Skin epidermis (tissue), 12 donors: ENCODE results near the gene SLC29A1.
"Not testable (repeated sequence)": the region's sequence is repeated elsewhere in the genome, so short reads cannot be mapped to it uniquely, and the experiment has no call there.

Experiments
- H3K27ac ChIP-seq, 21 experiments: fragments of 200-600 bp; sonication (generic) in 11 of 21; one replicate each; pipeline ENCODE4 v1.5.0; 2020; ENCODE audit warnings: mild to moderate bottlenecking in 3 of 21, inconsistent platforms in 2 of 21, moderate library complexity in 2 of 21
- H3K4me3 ChIP-seq, 7 experiments: fragments of 200-600 bp; sonication (generic) in 2 of 7; one replicate each; pipeline ENCODE4 v1.5.0; 2020; ENCODE audit warnings: inconsistent platforms in 2 of 7, mild to moderate bottlenecking in 2 of 7, moderate library complexity in 1 of 7

Gene SLC29A1

DNA sequence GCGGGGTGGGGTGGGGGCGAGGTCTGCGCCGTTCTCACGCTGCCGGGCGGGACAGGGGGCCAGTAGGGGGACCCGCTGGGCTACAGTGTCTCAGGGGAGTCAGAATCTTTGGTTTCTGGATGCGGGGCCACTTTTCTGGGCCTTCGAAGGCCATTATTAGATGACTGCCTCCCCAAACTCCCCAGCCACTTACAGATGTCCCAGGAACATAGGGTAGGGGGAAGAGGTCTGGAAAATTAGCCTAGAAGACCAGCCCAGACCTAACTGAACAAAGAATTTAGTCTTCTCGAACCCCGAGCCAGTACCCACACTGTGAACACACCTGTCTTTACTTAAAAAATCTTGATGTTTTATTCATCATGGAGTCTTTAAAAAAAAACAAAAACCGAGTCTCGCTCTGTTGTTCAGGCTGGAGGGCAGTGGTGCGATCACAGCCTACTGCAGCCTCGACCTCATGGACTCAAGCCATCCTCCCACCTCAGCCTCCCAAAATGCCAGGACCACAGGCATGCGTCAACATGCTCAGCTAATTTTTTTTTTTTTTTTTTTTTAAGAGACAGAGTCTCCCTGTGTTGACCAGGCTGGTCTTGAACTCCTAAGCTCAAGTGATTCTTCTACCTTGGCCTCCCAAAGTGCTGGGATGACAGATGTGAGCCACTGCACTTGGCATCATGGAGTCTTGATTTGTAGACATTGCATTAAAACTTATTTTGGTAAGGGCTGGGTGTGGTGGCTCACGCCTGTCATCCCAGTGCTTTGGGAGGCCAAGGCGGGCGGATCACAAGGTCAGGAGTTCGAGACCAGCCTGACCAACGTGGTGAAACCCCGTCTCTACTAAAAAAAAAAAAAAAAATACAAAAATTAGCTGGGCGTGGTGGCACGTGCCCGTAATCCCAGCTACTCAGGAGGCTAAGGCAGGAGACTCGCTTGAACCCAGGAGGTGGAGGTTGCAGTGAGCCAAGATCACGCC is 3.3 kb upstream of the SLC29A1 start:
- H3K4me3 ChIP-seq, result peak overlapping the region; percentile 25 to 44 (median 36)
- H3K27ac ChIP-seq, result peak overlapping the region in 20 of 21 experiments; percentile 6 to 91 (median 72)

GRCh38 chr6:44220913-44221290 is 2.5 kb upstream of the SLC29A1 start:
- H3K4me3 ChIP-seq, result no peak overlapping the region
- H3K27ac ChIP-seq, result peak overlapping the region in 18 of 21 experiments; percentile 47 to 91 (median 80)

GRCh38 chr6:44221291-44221960 is 2.0 kb upstream of the SLC29A1 start:
- Histone ChIP-seq H3K4me3 (peak overlapping the region in 1 of 7 experiments; percentile 68), H3K27ac (peak overlapping the region in 20 of 21 experiments; percentile 39 to 91 (median 77))

GRCh38 chr6:44221961-44222335 is 1.4 kb upstream of the SLC29A1 start:
- peak overlapping the region in 1 of 7 experiments; percentile 68 for H3K4me3 ChIP-seq
- H3K27ac ChIP-seq, result peak overlapping the region in 20 of 21 experiments; percentile 39 to 91 (median 77)

GRCh38 chr6:44222486-44223318 is 693 bp upstream of the SLC29A1 start:
- Histone ChIP-seq H3K4me3 (peak overlapping the region; percentile 52 to 80 (median 61)), H3K27ac (peak overlapping the region in 18 of 21 experiments; percentile 39 to 91 (median 80))

GRCh38 chr6:44224029-44224964 is 902 bp downstream of the SLC29A1 start:
- H3K27ac ChIP-seq, result peak overlapping the region in 12 of 21 experiments; percentile 9 to 91 (median 85)
- H3K4me3 ChIP-seq, result peak overlapping the region; percentile 52 to 80 (median 61)

DNA sequence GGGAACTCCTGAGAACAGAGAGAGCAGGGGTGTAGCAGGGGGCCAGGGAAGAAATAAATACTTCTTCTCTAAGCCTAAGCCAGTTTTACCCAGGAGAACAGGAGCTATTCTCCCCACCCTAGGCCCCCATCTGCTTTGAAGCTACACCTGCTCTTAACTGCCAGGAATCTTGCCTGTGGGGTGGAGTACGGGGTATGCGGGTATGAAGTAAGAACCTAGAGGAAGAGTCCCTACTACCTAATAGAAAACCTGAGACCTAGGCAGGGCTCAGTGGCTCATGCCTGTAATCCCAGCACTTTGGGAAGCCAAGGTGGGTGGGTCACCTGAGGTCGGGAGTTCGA is 1.5 kb downstream of the SLC29A1 start:
- Histone ChIP-seq H3K27ac (peak overlapping the region in 4 of 21 experiments; percentile 14 to 88 (median 32)), H3K4me3 (no peak overlapping the region)

DNA sequence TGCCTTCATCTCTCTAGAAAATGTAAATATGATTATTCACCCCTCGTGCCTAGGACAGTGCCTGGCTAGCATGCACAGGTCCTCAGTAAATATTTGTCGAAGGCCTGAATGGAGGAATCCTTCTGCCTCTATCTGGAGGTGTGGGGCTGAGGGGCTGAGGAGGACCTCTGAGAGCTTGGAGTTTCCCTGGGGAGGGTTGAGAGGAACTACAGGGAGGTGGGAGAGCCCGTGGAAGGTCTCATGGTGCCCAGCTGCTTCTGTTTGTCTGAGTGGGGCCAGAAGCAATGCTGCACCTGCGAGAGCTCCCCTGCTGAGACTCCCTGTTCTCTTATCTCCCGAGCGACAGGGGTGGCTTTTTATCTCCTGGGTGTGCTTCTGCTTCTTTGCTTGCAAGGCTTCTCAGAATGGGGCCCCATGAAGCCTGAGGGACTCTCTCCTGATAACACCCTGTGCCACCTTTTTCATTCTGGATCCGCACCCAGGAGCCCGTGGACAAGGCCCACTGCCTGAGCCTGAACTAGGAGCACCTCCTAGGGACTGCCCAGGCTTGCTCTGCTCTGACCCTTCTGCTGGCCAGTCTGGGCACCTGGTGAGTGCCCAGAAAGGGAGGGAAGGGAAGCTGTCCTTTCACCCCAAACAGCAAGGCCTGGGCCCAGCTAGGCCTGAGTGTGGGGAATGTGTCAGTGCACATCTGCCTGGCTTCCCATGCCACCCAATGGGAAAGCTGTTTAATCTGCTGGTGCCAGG is 2.4 kb downstream of the SLC29A1 start:
- no peak overlapping the region for H3K4me3 ChIP-seq
- peak overlapping the region in 6 of 21 experiments; percentile 12 to 55 (median 20) for H3K27ac ChIP-seq

DNA sequence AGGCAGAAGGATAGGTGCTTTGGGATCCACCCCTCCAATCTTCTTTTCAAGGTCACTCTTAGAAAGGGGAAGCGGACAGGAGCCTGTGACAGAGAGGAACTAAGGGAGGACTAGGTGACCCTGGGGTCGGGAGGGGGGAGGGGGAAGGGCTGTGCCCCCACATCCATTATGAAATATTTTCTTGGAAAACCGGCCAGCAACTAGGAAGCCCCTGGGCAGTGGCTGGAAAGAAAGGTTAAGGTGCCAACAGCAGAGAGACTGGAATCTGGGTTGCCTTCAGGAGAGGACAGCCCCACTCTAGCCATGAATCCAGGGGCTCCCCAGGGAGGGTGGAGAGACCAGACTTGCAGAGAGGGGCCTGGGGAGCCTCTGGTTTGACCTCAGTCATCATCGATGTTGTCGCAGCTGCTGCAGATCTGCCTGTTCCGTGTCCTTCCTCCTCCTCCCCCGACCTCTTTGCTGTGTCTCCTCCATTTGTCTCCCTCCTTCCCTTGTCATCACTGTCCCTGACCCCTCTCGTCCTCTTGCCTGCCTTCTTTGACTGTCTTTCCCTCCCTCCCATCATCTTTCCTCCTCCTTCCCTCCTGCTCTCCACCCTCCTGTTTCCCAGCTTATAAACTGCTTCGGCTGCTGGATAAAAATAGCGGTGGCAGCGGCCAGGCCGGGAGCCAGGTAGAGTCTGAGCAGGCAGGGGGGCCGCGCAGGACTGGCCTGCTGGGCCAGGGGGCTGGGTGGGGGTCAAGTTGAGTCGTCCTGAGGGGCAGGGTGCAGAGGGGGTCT is 3.2 kb downstream of the SLC29A1 start:
- Histone ChIP-seq H3K27ac (peak overlapping the region in 10 of 21 experiments; percentile 12 to 74 (median 46)), H3K4me3 (no peak overlapping the region)

DNA sequence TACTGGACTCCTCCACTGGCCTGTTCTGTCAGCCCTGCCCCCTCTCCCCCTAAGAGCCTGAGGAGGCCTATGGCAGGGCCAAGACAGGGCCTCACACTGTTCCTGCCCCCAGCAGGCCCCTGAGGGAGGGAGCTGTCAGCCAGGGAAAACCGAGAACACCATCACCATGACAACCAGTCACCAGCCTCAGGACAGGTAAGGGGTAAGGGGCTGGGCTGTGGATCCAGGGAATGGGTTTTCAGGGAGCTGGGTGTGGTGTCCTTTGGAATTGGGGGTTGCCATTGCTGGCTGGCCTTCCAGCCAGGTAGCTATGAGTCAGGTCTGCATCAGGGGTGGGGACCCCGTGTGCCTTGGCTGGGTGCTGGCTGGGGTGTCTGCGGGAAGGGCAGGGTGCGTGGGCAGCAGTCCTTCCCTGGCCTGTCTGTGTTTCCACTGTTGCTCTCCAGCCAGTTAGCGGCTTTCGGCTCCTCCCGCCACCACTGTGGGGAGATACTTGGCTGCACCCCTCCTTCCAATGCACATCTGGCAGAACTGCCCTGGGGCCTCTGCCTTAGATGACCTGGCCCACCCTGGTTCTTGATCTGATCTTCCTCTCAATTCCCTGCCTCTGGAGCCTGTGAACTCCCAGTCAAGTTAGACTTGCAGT is 3.9 kb downstream of the SLC29A1 start:
- Histone ChIP-seq H3K4me3 (no peak overlapping the region), H3K27ac (peak overlapping the region in 9 of 21 experiments; percentile 1 to 74 (median 55))

DNA sequence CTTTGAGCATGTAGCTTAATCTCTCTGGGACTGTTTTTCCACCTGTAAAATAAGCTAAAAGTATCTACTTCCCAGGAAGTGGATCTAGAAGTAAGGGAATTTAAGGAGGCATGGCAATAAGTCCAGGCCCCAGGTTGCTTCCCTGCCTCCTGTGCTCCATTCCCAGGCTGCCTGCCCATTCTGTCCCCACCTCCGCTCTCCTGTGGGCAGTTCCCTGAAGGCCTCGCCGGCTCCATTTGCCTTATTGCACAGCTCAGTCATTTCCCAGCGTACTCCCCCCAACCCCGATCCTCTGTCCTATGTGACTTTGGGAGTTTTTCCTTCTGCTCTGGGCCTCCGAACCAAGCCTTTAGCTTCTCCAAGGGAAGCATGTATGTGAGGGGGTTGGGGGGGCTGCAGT is 4.6 kb downstream of the SLC29A1 start:
- peak overlapping the region in 6 of 21 experiments; percentile 12 to 74 (median 56) for H3K27ac ChIP-seq
- no peak overlapping the region for H3K4me3 ChIP-seq

GRCh38 chr6:44228433-44228832 is 5.0 kb downstream of the SLC29A1 start:
- peak overlapping the region in 3 of 21 experiments; percentile 36 to 74 (median 47) for H3K27ac ChIP-seq
- H3K4me3 ChIP-seq, result no peak overlapping the region

DNA sequence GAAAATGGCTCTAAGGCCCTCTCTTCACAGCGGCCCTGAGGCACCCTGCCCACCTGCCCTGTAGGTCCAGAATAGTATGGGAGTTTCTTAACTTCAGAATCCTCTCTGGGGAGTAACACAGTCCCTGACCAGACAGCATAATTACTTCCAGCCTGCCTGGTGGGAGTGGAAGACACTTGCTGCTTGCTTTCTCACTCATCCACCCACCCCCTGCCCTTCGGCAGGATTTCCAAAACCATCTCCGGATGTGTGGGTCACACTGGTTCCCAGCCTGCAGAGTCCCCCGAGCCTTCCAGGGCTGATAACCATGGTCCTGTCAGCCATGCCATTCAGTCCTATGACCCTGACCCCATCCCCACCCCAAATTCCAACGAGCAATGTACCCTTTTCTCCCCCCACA is 5.4 kb downstream of the SLC29A1 start:
- peak overlapping the region in 3 of 21 experiments; percentile 36 to 74 (median 47) for H3K27ac ChIP-seq
- no peak overlapping the region for H3K4me3 ChIP-seq

DNA sequence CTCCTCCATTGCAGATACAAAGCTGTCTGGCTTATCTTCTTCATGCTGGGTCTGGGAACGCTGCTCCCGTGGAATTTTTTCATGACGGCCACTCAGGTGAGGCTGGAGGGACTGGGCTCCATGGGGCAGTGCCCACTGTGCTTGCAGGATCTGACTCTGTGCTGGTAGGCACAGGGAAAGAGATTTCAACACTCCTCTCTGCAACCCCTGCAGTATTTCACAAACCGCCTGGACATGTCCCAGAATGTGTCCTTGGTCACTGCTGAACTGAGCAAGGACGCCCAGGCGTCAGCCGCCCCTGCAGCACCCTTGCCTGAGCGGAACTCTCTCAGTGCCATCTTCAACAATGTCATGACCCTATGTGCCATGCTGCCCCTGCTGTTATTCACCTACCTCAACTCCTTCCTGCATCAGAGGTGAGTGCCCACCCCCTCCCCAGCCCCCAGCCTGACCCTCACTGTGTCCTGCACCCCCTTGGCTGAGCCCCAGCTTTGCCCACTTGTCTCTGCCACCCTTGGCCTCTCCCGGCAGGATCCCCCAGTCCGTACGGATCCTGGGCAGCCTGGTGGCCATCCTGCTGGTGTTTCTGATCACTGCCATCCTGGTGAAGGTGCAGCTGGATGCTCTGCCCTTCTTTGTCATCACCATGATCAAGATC is 6.1 kb downstream of the SLC29A1 start:
- Histone ChIP-seq H3K4me3 (no peak overlapping the region), H3K27ac (peak overlapping the region in 3 of 21 experiments; percentile 2 to 24 (median 10))

GRCh38 chr6:44230034-44230675 is 6.8 kb downstream of the SLC29A1 start:
- Histone ChIP-seq H3K27ac (peak overlapping the region in 4 of 21 experiments; percentile 2 to 24 (median 8)), H3K4me3 (no peak overlapping the region)

GRCh38 chr6:44231426-44231825 is 8.0 kb downstream of the SLC29A1 start:
- not testable (repeated sequence) for H3K4me3 ChIP-seq, H3K27ac ChIP-seq
